Stimulated activated naive CD4-positive, alpha-beta T cell treated with Interleukin-2 at 50 U/mL for 16 hours (primary cell): ENCODE results near the gene INO80E.
A peak's percentile ranks its signal among the peaks of the same experiment; 100 is the strongest.
"Not testable (repeated sequence)": the region's sequence is repeated elsewhere in the genome, so short reads cannot be mapped to it uniquely, and the experiment has no call there.

Experiments used
- DNase-seq: peaks from one replicate; lab custom pipeline; 2025; lab: John Stamatoyannopoulos, UW

The INO80E gene

GRCh38 chr16:29995911-29996765 is at the start of gene INO80E:
TSS of gene INO80E (plus strand) at chr16:29996241. CDS start at chr16:29996311, 70 bp downstream.
- DNase-seq: peak; percentile 99

- DNase-seq: no peak
These were observed 48.1 kb upstream of the INO80E start for GRCh38 chr16:29947897-29948296.

GRCh38 chr16:29950806-29951461 is 45.1 kb upstream of the INO80E start:
- no peak for DNase-seq

GRCh38 chr16:29951625-29952365 is 44.2 kb upstream of the INO80E start:
- no peak for DNase-seq

GRCh38 chr16:29958756-29959155 is 37.3 kb upstream of the INO80E start:
- DNase-seq: no peak

GRCh38 chr16:29959293-29959692 is 36.7 kb upstream of the INO80E start:
- no peak for DNase-seq

GRCh38 chr16:29959821-29960220 is 36.2 kb upstream of the INO80E start:
- DNase-seq: not testable (repeated sequence)

- no peak for DNase-seq
These were observed 34.9 kb upstream of the INO80E start for GRCh38 chr16:29961127-29961478.

GRCh38 chr16:29961479-29962343 is 34.3 kb upstream of the INO80E start, which contains the start of gene TMEM219:
TSS of gene TMEM219 (plus strand) at chr16:29962079. CDS start at chr16:29963144, 1,065 bp downstream.
- DNase-seq: peak; percentile 86

- no peak for DNase-seq
These were observed 33.6 kb upstream of the INO80E start for GRCh38 chr16:29962344-29962994.

- DNase-seq: no peak
These were observed 32.9 kb upstream of the INO80E start for GRCh38 chr16:29963021-29963743.

GRCh38 chr16:29968205-29968604 is 27.8 kb upstream of the INO80E start:
- no peak for DNase-seq

GRCh38 chr16:29971304-29971703 is 24.7 kb upstream of the INO80E start:
- no peak for DNase-seq

GRCh38 chr16:29972500-29972899 is 23.5 kb upstream of the INO80E start:
- DNase-seq: no peak

- no peak for DNase-seq
These were observed 23.1 kb upstream of the INO80E start for GRCh38 chr16:29972992-29973383.

- peak; percentile 96 for DNase-seq
These were observed 22.4 kb upstream of the INO80E start, which contains the start of gene TAOK2 for GRCh38 chr16:29973384-29974246. TSS of gene TAOK2 (plus strand) at chr16:29973868. CDS start at chr16:29977773, 3,905 bp downstream.

- DNase-seq: no peak
These were observed 21.5 kb upstream of the INO80E start for GRCh38 chr16:29974291-29975133.

- no peak for DNase-seq
These were observed 20.9 kb upstream of the INO80E start for GRCh38 chr16:29975134-29975538.
